ENCODE data around the gene SLC9B2.

SLC9B2 gene

DNA sequence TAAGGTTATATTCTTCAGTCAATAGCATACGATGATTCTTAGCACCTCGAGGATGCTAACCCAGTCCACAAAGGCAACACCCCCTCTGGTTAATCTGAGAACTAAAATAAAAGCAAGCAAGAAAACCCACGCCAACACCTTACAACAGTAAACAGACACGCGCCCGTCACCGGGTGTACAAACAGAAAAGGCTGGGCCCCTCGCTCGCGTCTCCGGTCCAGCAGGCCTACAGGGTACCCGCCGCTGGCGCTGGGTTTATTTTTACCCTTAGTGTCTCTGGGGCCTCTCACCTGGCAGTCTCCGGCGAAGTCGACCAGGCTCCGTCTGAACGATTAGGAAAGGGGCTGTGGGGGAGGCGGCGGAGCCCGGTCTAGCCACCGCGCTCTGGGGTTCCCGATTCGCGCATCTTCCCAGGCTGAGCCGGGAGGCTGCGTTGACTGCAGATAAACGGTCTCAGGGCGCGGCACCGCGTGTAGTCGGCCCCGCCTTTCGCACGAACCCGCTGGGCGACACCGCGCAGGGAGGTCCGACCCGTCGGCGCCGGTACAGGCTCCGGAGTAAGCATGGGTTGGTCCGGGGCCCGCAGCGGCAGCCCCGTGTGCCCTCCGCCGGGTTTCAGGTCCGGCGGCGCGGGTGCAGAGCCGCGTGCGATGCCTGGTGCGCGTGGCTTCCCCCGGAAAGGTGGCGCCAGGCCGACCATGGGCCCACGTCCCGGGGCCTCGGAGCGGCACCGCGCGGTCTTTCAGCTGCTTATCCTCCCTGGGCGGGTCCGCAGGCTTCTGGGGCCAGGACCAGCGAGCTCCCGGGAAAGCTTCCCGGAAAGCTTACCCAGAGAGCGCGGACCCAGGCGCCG is 441 bp downstream of the SLC9B2 start:
- DNase-seq (ENCODE audit: low read depth in 2 of 2) = peak; percentile 54 to 58

GRCh38 chr4:103075435-103075893 is 1.1 kb downstream of the SLC9B2 start:
- DNase-seq (ENCODE audit: low read depth in 2 of 2) = no peak

DNA sequence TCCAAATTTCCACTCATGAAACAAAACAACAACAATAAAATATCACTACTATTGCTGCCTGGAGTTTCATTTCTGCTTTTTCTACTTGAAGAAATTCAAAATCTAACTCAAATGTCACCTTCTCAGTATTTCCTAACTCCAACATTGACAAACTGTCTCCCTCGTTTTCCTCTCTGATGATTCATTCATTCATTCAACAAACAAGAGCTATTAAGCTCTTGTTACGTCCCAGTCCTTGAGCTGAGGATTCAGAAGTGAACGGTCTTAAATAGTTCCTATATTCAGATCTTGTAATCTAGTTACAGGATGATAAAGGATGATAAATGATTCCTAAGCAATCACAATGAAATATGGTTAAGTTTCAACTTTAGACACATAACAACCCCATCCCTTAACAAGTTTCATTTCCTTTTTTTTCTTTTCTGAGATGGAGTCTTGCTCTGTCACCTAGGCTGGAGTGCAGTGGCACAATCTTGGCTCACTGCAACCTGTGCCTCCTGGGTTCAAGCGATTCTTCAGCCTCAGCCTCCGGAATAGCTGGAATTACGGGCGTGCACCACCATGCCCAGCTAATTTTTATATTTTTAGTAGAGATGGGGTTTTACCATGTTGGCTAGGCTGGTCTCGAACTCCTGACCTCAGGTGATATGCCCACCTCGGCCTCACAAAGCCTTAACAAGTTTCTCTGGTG is 1.7 kb downstream of the SLC9B2 start:
- no peak for DNase-seq (ENCODE audit: low read depth in 2 of 2)

- no peak for DNase-seq (ENCODE audit: low read depth in 2 of 2)
Observed at GRCh38 chr4:103073792-103074438, 2.6 kb downstream of the SLC9B2 start.

DNA sequence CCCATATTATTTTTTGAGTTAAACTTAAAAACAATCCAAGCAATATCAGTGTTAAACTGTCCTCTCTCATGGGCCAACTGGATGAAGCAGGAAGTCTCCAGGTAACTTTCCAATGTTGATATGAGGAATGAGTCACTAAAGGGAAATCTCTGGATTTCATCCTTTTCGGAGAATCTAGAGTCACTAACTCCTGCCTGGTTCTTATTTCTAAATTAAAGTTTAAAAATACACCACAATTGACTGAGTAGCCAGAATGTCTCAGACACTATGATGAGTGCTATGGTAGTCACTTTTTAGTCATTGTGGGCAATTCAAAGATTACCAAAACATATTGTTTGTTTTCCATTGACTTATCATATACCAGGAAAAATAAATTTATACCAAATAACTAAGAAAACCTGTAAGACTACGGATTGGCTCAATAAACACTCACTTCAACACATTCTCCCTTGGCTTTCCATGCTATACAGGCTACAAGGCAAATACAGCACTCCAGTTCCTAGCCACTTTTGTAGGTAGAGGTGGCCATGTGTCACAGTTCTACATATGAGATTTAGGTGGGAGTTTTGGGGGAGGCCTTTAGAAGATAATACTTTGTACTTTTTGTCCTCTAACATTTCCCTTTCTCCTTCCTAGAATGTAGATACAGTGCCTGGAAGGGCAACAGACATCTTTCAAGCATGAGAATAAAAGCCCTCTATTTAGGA is 8.6 kb downstream of the SLC9B2 start:
- DNase-seq (ENCODE audit: low read depth in 2 of 2) = no peak

- no peak for DNase-seq (ENCODE audit: low read depth in 2 of 2)
Observed at GRCh38 chr4:103060453-103061148, 16.0 kb downstream of the SLC9B2 start.

DNA sequence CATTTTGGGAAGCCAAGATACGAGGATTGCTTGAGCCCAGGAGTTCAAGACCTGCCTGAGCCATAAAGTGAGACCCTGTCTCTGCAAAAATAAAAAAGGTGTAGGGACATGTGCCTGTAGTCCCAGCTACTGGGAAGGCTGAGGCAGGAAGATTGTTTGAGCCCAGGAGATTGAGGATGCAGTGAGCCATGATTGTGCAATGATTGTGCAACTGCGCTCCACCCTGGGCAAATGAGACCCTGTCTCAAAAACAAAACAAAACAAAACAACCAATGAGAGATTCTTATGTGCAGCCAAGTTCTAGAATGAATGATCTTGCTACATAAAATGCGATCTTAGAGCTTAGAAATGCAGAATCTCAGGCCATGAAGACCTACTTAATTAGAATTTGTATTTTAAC is 22.5 kb downstream of the SLC9B2 start:
- no peak for DNase-seq (ENCODE audit: low read depth in 2 of 2)

GRCh38 chr4:103052779-103053178 is 23.8 kb downstream of the SLC9B2 start:
- DNase-seq (ENCODE audit: low read depth in 2 of 2) = no peak

GRCh38 chr4:103052145-103052544 is 24.4 kb downstream of the SLC9B2 start:
- no peak for DNase-seq (ENCODE audit: low read depth in 2 of 2)

- DNase-seq (ENCODE audit: low read depth in 2 of 2) = no peak
Observed at GRCh38 chr4:103050736-103051436, 25.7 kb downstream of the SLC9B2 start.

- no peak for DNase-seq (ENCODE audit: low read depth in 2 of 2)
Observed at GRCh38 chr4:103046416-103047290, 29.9 kb downstream of the SLC9B2 start.

- DNase-seq (ENCODE audit: low read depth in 2 of 2) = no peak
Observed at GRCh38 chr4:103044183-103044582, 32.4 kb downstream of the SLC9B2 start.

GRCh38 chr4:103036169-103036568 is 40.4 kb downstream of the SLC9B2 start:
- no peak for DNase-seq (ENCODE audit: low read depth in 2 of 2)

- no peak for DNase-seq (ENCODE audit: low read depth in 2 of 2)
Observed at GRCh38 chr4:103032574-103032973, 44.0 kb downstream of the SLC9B2 start.

- no peak for DNase-seq (ENCODE audit: low read depth in 2 of 2)
Observed at GRCh38 chr4:103030791-103031190, 45.8 kb downstream of the SLC9B2 start.

DNA sequence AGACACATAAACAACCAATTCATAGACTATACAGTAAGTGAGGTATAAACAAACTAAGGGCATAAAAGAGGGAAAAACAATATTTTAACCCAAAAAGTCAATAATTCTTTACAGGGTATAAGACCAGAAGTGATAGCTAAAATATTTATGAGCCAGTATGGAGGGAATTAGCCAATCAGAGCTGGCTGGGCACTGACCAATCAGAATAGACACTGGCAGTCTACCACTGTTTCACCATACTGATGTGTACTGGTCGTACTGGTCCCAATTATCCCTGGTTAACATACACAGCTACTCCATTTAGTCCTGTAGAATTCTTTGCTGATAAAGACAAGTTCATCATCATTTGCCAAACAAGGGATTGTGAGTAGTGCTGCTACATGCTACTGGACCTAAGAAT is 47.3 kb downstream of the SLC9B2 start:
- DNase-seq (ENCODE audit: low read depth in 2 of 2) = no peak

DNA sequence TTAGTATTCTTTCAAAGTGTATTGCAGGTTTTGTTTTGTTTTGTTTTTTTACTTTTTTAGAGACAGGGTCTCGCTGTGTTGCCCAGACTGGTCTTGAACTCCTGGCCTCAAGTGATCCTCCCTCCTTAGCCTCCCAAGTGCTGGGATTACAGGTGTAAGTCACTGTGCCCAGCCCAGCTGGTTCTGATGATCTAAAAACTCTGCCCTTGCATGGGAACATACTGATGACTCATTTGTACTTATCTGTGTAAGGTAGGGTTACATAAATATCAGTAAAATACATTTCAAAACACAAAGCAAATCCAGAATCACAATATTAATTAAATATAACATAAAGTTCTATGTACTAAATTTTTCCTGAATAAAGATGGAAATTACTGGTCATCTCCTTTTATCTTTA is 49.7 kb downstream of the SLC9B2 start:
- DNase-seq (ENCODE audit: low read depth in 2 of 2) = no peak

DNA sequence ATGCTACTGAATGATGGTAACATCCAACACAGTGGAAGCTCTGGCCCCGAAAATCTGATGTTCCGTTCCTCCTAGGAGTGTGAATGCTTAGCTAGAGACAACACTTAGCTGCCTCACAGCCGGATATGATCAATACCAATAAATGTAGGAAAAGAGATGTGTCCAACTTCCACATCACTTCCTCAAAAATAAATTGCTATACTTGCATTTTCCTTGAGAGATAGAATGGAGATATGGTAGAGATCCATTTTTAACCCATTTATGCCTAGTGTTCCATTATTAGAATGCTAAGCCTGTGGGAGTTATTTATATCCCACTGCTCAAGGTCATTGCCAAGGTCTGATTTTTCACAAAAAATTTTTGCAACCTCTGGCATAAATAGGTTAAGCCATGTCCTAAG is 51.6 kb downstream of the SLC9B2 start:
- DNase-seq (ENCODE audit: low read depth in 2 of 2) = no peak

GRCh38 chr4:103021120-103021519 is 55.4 kb downstream of the SLC9B2 start:
- DNase-seq (ENCODE audit: low read depth in 2 of 2) = no peak

All from stimulated activated CD8-positive, alpha-beta memory T cell treated with anti-CD3 and anti-CD28 coated beads, Interleukin-7, amount 100 ng/mL, for 4 hours (primary cell).